Right atrium auricular region (tissue), 2 donors: Measurements from ENCODE around the gene PTPRC. TPM values are rescaled to one million over a fixed set of nuclear protein-coding genes. Genes with fewer than 3 reads are reported as not detected.
A peak's percentile ranks its signal among the peaks of the same experiment; 100 is the strongest.

ENCODE experiments used
- DNase-seq: peaks from one replicate; pipeline ENCODE4 v3.0.0-alpha.2; 2019; ENCODE audit warnings: low spot score
- H3K27ac ChIP-seq, 2 donors: fragments of 200-600 bp; sonication (generic); 1 replicate in 1 of 2; 2 replicates in 1 of 2; pipeline ENCODE4 v1.5.1; 2016 to 2019
- H3K27me3 ChIP-seq, 2 donors: fragments of 200-600 bp; sonication (generic); one replicate each; pipeline versions ENCODE4 v1.5.1 to v1.6.0; 2017 to 2019
- H3K36me3 ChIP-seq: fragments of 200-600 bp; sonication (generic); one replicate; pipeline ENCODE4 v1.5.1; 2016
- H3K4me1 ChIP-seq, 2 donors: fragments of 200-600 bp; sonication (generic); one replicate each; pipeline versions ENCODE4 v1.5.1 to v1.6.0; 2017 to 2019
- H3K4me3 ChIP-seq, 2 donors: fragments of 200-600 bp; sonication (generic); 1 replicate in 1 of 2; 2 replicates in 1 of 2; pipeline ENCODE4 v1.5.1; 2017 to 2019; ENCODE audit warnings: mild to moderate bottlenecking in 1 of 2, moderate library complexity in 1 of 2
- H3K9me3 ChIP-seq, 2 donors: fragments of 200-600 bp; sonication (generic); one replicate each; pipeline ENCODE4 v1.5.1; 2019
- total RNA-seq, 2 donors: library from RNA; depleted of rRNA; stranded (reverse); fragments of >200 nt; gene quantifications; one replicate each; pipeline ENCODE4 v1.1.0, GENCODE V29; 2016
- TF ChIP-seq, protein P1 (sequence below), 2 donors: fragments of 200-600 bp; sonication (generic); IDR thresholded peaks; one replicate each; pipeline ENCODE4 v1.5.1; 2019; ENCODE audit warnings: antibody characterized with exemption in 2 of 2

The PTPRC gene
- total RNA-seq, 2 donors from 2014 or later = 5.5 to 10.1 TPM

DNA sequence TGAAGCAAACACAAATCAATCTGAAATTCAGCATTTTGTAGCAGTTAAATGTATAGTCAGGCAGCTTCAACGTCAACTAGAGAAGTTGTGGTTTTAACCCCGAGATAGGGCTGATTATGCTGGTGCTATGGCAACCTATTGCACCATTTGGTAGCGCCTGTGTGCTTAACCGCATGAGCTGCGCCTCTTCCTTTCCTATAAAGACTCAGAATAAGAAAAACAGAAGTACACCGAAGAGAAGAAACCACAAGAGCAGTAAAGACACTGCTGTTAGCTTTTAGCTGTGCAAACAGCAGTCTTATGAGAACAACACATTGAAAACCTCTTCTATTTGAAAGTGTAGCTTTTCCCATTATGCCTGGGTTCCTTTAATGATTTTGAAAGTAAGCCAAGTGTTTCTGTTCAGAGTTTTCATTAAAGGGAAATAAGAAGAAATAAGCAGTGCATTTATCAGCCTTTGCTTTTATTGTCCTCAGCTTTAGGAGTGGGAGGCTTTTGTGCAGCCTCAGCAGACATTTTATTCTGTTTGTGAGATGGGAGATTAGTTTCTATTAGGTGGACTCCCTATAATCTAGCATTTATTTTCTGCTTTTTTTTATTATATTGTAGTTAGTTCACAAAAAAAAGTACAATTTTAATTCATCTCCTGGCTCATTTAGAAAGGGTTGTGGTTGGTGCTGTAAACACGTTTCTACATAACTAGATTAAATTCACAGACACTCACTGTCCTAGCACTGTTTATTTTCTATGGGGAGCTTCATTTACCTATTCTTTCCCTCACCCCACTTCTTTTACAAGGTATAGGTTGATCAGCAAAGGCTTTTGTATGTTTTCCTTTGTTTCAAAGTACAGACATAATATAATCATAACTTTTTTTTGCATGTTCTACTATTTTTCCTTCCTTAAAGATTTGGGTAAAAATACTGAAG is 43.3 kb downstream of the PTPRC start:
- no peaks in the 10 kb centered on the region for H3K4me1 ChIP-seq
- DNase-seq = no peak
- TF ChIP-seq, protein P1, sequence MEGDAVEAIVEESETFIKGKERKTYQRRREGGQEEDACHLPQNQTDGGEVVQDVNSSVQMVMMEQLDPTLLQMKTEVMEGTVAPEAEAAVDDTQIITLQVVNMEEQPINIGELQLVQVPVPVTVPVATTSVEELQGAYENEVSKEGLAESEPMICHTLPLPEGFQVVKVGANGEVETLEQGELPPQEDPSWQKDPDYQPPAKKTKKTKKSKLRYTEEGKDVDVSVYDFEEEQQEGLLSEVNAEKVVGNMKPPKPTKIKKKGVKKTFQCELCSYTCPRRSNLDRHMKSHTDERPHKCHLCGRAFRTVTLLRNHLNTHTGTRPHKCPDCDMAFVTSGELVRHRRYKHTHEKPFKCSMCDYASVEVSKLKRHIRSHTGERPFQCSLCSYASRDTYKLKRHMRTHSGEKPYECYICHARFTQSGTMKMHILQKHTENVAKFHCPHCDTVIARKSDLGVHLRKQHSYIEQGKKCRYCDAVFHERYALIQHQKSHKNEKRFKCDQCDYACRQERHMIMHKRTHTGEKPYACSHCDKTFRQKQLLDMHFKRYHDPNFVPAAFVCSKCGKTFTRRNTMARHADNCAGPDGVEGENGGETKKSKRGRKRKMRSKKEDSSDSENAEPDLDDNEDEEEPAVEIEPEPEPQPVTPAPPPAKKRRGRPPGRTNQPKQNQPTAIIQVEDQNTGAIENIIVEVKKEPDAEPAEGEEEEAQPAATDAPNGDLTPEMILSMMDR (IDR thresholded peaks at IDR 0.05) = no peak

DNA sequence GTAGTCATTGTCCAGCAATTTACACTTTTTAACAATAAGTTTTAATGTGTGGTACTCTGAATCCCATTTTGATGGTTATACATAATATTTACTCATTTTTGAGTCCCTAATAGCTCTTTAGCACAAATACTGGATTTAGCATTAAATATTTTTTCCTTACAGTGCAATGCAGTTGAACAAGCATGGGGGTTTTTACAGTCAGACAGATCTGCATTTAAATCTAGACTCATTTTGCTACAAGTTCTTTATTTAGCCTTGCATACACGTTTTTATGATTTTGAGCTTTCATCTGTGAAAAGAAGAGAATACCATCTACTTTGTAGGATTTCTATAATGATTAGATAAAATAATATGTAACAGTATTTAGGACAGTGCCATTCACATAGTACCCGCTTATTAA is 44.0 kb downstream of the PTPRC start:
- H3K4me3 ChIP-seq = no peak overlapping the region
- H3K27ac ChIP-seq = no peak overlapping the region
- DNase-seq = no peak
- H3K36me3 ChIP-seq = no peaks in the 10 kb centered on the region
- TF ChIP-seq, protein P1 (IDR thresholded peaks at IDR 0.05) = no peak
- no peaks in the 10 kb centered on the region for H3K9me3 ChIP-seq
- H3K27me3 ChIP-seq = no peaks in the 10 kb centered on the region
- no peaks in the 10 kb centered on the region for H3K4me1 ChIP-seq

More for the DNA sequence above, 43.3 kb downstream of the PTPRC start:
- H3K9me3 ChIP-seq = no peaks in the 10 kb centered on the region
- peak overlapping the region in 1 of 2 donors; percentile 16 for H3K27ac ChIP-seq
- no peaks in the 10 kb centered on the region for H3K36me3 ChIP-seq
- H3K4me3 ChIP-seq = no peak overlapping the region
- no peaks in the 10 kb centered on the region for H3K27me3 ChIP-seq

DNA sequence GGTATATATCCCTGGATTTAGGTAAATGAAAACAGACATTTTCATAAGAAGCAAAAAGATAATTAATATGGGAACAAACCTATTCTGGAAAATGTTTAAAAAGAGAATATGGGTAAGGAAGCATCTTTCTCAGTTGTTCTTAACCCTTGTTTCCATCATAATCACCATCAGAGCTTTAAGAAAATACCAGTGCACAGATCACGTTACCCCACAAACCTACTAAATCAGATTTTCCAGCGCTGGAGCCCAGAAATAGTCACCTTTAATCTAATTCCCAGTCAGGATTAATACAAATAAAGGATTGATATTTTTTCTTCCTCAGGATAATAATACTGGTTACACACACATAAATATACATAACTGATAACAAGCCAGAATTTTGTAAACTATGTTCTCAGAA is 44.6 kb downstream of the PTPRC start:
- Histone ChIP-seq H3K4me3 (no peak overlapping the region), H3K27me3 (no peaks in the 10 kb centered on the region), H3K27ac (no peak overlapping the region), H3K9me3 (no peaks in the 10 kb centered on the region), H3K36me3 (no peaks in the 10 kb centered on the region), H3K4me1 (no peaks in the 10 kb centered on the region)
- TF ChIP-seq, protein P1 (IDR thresholded peaks at IDR 0.05) = no peak
- DNase-seq = no peak

DNA sequence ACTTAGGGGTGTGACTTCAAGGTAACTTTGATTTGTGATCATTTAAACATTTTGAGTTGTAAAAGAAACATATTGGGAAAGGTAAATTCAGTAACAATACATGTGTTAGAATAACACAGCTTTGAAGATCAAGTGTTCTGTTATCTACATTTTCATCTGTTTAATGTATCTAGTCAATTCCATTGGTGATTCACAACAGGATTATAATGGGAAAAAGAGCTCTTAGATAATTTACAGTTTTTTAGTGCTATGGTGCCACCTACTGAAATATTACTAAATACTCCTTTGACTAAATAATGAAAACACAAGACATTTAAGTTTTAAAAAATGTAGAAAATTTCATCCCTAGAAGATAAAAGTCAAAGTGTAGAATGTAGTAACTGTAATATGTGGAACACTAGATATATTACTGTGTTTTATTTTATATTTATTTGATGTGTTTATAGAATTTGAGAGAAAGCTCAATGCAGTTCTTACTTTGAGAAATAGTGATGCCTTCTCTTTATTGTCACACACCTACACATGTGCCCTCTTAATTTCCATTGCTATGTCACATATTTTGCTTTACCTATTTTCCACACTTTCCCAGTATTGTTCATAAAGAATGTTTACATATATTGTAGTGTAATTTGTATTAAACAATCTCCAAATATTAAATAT is 47.4 kb downstream of the PTPRC start:
- DNase-seq = no peak

DNA sequence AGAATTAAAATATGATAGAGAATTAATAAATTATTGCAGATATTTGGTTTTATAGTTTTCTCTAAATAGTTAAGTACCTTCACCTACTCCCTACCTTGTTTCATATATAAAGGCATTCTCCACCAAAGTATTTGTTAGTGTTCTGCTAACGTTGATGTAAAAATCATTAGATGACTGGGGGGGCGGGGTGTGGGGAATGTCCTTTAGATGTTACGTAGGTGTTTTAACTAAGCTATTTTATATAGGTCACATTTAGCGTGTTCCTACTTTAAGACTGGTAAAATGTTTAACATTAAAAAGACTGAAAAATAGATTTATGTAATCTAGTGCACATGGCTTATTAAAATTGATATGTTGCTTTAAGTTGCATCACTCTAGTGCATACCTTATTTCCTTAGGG is 48.6 kb downstream of the PTPRC start:
- H3K4me3 ChIP-seq = no peak overlapping the region
- no peak for DNase-seq
- H3K9me3 ChIP-seq = no peaks in the 10 kb centered on the region
- H3K36me3 ChIP-seq = no peaks in the 10 kb centered on the region
- TF ChIP-seq, protein P1 (IDR thresholded peaks at IDR 0.05) = no peak
- H3K27ac ChIP-seq = no peak overlapping the region
- no peaks in the 10 kb centered on the region for H3K27me3 ChIP-seq
- H3K4me1 ChIP-seq = no peaks in the 10 kb centered on the region

More for the DNA sequence above, 47.4 kb downstream of the PTPRC start:
- H3K9me3 ChIP-seq = no peaks in the 10 kb centered on the region
- no peak overlapping the region for H3K4me3 ChIP-seq
- TF ChIP-seq, protein P1 (IDR thresholded peaks at IDR 0.05) = peak in 1 of 2 donors; percentile 40
- no peaks in the 10 kb centered on the region for H3K36me3 ChIP-seq
- no peaks in the 10 kb centered on the region for H3K27me3 ChIP-seq
- H3K27ac ChIP-seq = no peak overlapping the region
- H3K4me1 ChIP-seq = no peaks in the 10 kb centered on the region
